Left ventricle myocardium inferior (tissue), 1 donor: ENCODE data around the gene SNRPF. TPM values are rescaled to one million over a fixed set of nuclear protein-coding genes. Genes with fewer than 3 reads are reported as not detected.
A peak's percentile ranks its signal among the peaks of the same experiment; 100 is the strongest.

ENCODE experiments used
- DNase-seq: peaks from one replicate; pipeline ENCODE4 v3.0.0-alpha.2; 2020
- H3K27ac ChIP-seq: fragments of 200-600 bp; replicated peaks from 2 replicates; pipeline ENCODE4 v1.8.0; 2021
- H3K27me3 ChIP-seq: fragments of 200-600 bp; 2 replicates; pipeline ENCODE4 v1.8.0; 2021; ENCODE audit warnings: low read depth
- H3K36me3 ChIP-seq: fragments of 200-600 bp; 2 replicates; pipeline ENCODE4 v1.8.0; 2021
- H3K4me1 ChIP-seq: fragments of 200-600 bp; 2 replicates; pipeline ENCODE4 v1.8.0; 2021
- H3K4me3 ChIP-seq: fragments of 200-600 bp; 2 replicates; pipeline ENCODE4 v1.8.0; 2021; ENCODE audit warnings: mild to moderate bottlenecking, moderate library complexity
- H3K9me3 ChIP-seq: fragments of 200-600 bp; replicated peaks from 2 replicates; pipeline ENCODE4 v1.8.0; 2021
- intact Hi-C: fragments of 100-400 bp; cut with micrococcal nuclease; formaldehyde crosslinking; loops from one replicate; pipeline ENCODE4 v1.11.0; 2022
- total RNA-seq: library from RNA; stranded (reverse); fragmentation: NEBNext Ultra II Directional; extraction: Animal tissue kit (Norgen Biotek cat#: 25700); gene quantifications from one replicate; pipeline ENCODE4 v1.2.1, GENCODE V29; 2021
- TF ChIP-seq, protein P1 (sequence below): fragments of 200-600 bp; IDR thresholded peaks from 2 replicates; pipeline ENCODE4 v1.8.0; 2021; ENCODE audit warnings: antibody characterized with exemption, mild to moderate bottlenecking, borderline replicate concordance
- donor health status: DM: no; HTN: yes; CAD: no; lungs with severe emphysema.

SNRPF gene
- total RNA-seq, 1 donor from 2014 or later: 10.7 TPM

DNA sequence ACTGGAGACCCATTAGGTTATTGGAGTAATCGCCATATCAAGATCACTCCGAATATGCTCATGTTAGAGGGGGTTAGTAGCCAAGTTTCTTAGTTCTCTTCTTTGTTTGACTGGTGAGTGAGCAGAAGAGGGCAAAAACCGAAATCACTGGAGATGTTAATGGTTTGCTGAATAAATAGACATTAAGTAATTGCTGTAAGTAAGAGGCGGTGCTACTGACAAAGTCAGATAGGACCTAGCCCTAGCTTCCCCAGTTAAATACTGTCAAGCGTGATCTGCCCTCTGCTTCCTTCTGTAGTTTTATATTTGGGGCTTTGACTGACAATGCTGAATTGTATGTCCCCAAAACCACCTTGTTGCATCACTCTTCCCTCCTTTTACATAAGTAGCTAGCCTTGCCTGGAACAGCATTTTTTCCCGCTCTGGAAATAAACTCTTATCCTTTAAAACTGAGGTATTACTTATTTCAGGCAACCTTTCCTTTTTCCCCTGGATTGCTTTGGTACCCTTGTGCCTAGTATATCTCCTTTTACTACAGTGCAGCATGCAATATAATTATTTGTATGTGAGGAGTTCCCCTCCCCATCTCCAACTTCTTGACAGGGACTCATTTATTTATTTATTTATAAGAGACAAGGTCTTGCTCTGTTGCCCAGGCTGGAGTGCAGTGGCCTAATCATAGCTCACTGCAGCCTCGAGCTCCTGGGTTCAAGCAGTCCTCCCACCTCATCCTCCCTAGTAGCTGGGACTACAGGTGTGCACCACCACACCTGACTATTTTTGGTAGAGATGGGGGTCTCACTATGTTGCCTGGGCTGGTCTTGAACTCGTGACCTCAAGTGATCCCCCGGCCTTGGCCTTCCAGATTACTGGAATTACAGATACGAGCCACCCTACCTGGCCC is 1.4 kb downstream of the SNRPF start:
- TF ChIP-seq, protein P1, sequence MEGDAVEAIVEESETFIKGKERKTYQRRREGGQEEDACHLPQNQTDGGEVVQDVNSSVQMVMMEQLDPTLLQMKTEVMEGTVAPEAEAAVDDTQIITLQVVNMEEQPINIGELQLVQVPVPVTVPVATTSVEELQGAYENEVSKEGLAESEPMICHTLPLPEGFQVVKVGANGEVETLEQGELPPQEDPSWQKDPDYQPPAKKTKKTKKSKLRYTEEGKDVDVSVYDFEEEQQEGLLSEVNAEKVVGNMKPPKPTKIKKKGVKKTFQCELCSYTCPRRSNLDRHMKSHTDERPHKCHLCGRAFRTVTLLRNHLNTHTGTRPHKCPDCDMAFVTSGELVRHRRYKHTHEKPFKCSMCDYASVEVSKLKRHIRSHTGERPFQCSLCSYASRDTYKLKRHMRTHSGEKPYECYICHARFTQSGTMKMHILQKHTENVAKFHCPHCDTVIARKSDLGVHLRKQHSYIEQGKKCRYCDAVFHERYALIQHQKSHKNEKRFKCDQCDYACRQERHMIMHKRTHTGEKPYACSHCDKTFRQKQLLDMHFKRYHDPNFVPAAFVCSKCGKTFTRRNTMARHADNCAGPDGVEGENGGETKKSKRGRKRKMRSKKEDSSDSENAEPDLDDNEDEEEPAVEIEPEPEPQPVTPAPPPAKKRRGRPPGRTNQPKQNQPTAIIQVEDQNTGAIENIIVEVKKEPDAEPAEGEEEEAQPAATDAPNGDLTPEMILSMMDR: no peak
- Histone ChIP-seq H3K27ac (no peak overlapping the region), H3K27me3 (no peaks in the 10 kb centered on the region), H3K36me3 (peaks cover 38% of the 10 kb centered on the region), H3K9me3 (peaks cover 3% of the 10 kb centered on the region), H3K4me1 (peaks cover 35% of the 10 kb centered on the region), H3K4me3 (peak overlapping the region; percentile 95)
- DNase-seq: no peak
- intact Hi-C loops: loop anchor here (10.0 kb wide), 1 partner anchor 625 kb away; no protein-coding TSS in a partner anchor

DNA sequence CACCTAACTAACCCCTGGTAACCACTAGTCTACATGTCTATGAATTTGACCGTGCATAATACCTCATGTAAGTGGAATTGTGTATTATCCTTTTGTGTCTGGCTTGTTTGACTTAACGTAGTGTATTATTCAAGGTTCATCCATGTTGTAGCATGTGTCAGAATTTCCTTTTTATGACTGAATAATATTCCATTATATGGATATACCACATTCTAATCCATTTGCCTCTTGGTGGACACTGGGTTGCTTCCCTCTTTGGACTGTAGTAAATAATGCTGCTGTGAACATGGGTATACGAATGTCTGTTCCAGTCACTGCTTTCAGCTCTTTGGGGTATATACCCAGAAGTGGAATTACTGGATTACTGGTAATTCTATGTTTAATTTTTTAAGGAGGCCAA is 3.3 kb downstream of the SNRPF start:
- Histone ChIP-seq H3K4me3 (no peak overlapping the region), H3K9me3 (peaks cover 3% of the 10 kb centered on the region), H3K4me1 (peaks cover 35% of the 10 kb centered on the region), H3K27me3 (no peaks in the 10 kb centered on the region), H3K36me3 (peaks cover 57% of the 10 kb centered on the region), H3K27ac (no peak overlapping the region)
- intact Hi-C loops: no loop called here
- TF ChIP-seq, protein P1: no peak
- DNase-seq: no peak

DNA sequence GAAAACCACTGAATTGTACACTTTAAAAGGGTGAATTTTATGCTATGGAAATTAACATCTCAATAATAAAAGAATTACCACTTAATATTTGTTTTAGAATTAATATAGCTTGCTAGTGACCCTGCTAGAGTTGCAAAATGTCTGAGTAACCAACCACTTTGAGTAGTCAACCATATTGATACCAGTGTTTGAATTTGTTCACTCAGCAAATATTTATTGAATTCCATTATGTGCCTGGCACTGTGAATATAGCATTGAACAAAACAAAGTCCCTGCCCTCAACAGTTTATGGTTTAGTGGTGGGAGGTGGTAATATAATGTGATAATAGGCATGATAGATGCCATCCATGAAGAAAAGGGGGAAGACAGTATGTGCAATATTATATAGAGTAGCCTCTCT is 4.6 kb downstream of the SNRPF start:
- DNase-seq: no peak
- H3K36me3 ChIP-seq: peaks cover 63% of the 10 kb centered on the region
- H3K4me3 ChIP-seq: no peak overlapping the region
- H3K27me3 ChIP-seq: no peaks in the 10 kb centered on the region
- TF ChIP-seq, protein P1: no peak
- peaks cover 3% of the 10 kb centered on the region for H3K9me3 ChIP-seq
- no peak overlapping the region for H3K27ac ChIP-seq
- intact Hi-C loops: no loop called here
- H3K4me1 ChIP-seq: peaks cover 29% of the 10 kb centered on the region

DNA sequence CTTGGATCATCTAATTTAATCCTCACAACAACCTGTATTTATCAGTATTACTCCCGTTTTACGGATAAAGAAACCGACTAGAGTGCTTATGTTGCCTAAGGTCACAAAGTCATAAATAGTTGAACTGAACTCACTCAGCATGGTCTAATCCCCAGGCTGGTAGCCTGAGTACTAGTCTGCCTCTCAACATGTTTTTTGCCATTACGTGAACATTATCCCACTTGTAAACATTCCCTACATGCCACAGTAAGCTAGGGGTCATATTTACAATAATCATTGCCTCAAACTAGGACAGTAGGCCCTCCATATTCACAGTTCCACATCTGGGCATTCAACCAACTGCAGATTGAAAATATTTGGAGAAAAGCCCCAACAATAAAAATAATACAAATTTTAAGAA is 12.1 kb downstream of the SNRPF start:
- Histone ChIP-seq H3K36me3 (peaks cover 30% of the 10 kb centered on the region), H3K4me3 (no peak overlapping the region), H3K27ac (no peak overlapping the region), H3K9me3 (no peaks in the 10 kb centered on the region), H3K4me1 (no peaks in the 10 kb centered on the region), H3K27me3 (no peaks in the 10 kb centered on the region)
- intact Hi-C loops: no loop called here
- no peak for DNase-seq
- TF ChIP-seq, protein P1: no peak

DNA sequence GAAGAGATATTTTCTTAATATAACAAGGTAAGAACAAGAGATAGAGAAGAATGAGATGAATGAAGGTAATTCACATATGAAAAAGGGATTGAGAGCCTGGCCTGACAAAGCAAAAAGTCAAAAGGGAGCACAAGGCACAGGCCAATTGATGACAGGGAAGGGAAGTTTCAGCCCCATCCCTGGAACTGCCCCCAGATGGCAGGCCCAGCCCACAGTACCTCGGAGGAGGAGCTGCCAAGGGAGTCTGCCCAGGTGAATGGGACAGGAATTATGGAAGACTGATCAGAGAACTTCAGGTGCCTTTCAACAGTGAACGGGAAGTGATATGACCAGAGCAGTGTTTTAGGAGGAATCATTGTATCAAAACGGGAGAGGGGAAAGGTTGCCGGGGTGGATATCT is 15.7 kb downstream of the SNRPF start:
- Histone ChIP-seq H3K36me3 (peaks cover 6% of the 10 kb centered on the region), H3K4me3 (no peak overlapping the region), H3K9me3 (no peaks in the 10 kb centered on the region), H3K27ac (no peak overlapping the region), H3K27me3 (no peaks in the 10 kb centered on the region), H3K4me1 (no peaks in the 10 kb centered on the region)
- DNase-seq: no peak
- TF ChIP-seq, protein P1: no peak
- intact Hi-C loops: no loop called here
